IMR-90 (cell line): ENCODE results near the gene PTPRG.

Experiments used
- TF ChIP-seq, protein P1 (sequence below): conservative IDR thresholded peaks from 2 replicates; pipeline ENCODE4 v1.5.1; 2012; ENCODE audit warnings: mild to moderate bottlenecking, low read depth, low read length, improper control_type of control experiment
- TF ChIP-seq, protein P2 (sequence below): fragments of 150-350 bp; IDR thresholded peaks from 2 replicates; pipeline ENCODE4 v1.6.1; 2016; ENCODE audit warnings: low read depth, mild to moderate bottlenecking, low read length, moderate library complexity, borderline replicate concordance

DNA sequence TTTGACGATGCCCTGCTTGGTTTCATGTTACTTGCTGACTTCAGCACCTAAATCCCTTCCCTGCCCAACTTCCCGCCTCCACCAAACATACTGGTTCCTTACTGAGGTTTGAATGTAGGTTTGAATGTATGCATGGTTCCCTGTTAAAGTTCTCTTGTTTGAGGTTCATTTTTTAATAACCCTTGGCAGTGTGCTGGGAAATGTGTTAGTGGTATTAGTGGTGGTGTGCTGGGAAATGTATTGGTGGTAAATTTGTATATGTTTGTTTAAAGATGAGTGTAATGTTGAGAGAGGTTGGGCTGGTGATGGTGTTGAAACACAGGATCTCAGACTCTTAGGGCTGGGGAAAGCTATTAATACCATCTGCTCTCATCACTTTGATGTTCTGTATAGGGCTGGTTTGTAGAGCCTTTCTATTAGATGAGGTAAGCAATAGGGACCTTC, 392.7 kb downstream of the PTPRG start:
- TF ChIP-seq, protein P1, sequence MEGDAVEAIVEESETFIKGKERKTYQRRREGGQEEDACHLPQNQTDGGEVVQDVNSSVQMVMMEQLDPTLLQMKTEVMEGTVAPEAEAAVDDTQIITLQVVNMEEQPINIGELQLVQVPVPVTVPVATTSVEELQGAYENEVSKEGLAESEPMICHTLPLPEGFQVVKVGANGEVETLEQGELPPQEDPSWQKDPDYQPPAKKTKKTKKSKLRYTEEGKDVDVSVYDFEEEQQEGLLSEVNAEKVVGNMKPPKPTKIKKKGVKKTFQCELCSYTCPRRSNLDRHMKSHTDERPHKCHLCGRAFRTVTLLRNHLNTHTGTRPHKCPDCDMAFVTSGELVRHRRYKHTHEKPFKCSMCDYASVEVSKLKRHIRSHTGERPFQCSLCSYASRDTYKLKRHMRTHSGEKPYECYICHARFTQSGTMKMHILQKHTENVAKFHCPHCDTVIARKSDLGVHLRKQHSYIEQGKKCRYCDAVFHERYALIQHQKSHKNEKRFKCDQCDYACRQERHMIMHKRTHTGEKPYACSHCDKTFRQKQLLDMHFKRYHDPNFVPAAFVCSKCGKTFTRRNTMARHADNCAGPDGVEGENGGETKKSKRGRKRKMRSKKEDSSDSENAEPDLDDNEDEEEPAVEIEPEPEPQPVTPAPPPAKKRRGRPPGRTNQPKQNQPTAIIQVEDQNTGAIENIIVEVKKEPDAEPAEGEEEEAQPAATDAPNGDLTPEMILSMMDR: no peak
- TF ChIP-seq, protein P2, sequence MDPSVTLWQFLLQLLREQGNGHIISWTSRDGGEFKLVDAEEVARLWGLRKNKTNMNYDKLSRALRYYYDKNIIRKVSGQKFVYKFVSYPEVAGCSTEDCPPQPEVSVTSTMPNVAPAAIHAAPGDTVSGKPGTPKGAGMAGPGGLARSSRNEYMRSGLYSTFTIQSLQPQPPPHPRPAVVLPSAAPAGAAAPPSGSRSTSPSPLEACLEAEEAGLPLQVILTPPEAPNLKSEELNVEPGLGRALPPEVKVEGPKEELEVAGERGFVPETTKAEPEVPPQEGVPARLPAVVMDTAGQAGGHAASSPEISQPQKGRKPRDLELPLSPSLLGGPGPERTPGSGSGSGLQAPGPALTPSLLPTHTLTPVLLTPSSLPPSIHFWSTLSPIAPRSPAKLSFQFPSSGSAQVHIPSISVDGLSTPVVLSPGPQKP: no peak
